ENCODE measurements around the gene ABHD16A.

Gene ABHD16A

GRCh38 chr6:31660381-31661261 lies 42.5 kb downstream of the ABHD16A start, which contains the start of gene C6orf47:
Gene C6orf47 (minus strand): TSS chr6:31660778. CDS start chr6:31659947, 831 bp downstream.
- DNase-seq = peak; percentile 87

GRCh38 chr6:31659649-31660380 lies 43.3 kb downstream of the ABHD16A start:
- DNase-seq = no peak

- no peak for DNase-seq
These were observed 44.0 kb downstream of the ABHD16A start for GRCh38 chr6:31658983-31659648.

DNA sequence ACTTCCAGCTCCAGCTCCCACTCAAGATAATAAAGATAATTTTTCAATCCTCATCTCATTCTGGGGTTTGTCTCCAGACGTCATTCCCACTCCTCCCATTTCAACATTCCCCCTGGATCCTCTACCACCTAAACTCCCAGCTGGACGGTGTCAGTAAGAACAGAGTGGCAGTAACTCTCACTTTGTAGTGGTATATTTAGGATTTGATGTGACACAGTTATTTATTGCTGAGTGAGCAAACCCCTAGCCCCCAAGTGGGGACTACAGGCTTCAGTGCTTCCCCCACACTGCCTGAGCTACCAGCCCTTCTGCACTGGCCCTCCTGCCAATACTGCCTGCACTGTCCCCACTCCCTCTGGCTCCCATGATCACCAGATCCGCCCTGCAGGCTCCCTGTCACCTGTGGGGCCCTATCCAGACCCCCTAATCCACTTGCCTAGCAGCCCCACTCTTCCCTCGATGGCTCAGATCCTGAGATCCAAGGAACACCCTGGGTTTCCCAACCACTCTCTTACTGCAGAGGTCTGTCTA lies 44.9 kb downstream of the ABHD16A start:
- DNase-seq = no peak

GRCh38 chr6:31657406-31658157 lies 45.5 kb downstream of the ABHD16A start:
- DNase-seq = no peak

DNA sequence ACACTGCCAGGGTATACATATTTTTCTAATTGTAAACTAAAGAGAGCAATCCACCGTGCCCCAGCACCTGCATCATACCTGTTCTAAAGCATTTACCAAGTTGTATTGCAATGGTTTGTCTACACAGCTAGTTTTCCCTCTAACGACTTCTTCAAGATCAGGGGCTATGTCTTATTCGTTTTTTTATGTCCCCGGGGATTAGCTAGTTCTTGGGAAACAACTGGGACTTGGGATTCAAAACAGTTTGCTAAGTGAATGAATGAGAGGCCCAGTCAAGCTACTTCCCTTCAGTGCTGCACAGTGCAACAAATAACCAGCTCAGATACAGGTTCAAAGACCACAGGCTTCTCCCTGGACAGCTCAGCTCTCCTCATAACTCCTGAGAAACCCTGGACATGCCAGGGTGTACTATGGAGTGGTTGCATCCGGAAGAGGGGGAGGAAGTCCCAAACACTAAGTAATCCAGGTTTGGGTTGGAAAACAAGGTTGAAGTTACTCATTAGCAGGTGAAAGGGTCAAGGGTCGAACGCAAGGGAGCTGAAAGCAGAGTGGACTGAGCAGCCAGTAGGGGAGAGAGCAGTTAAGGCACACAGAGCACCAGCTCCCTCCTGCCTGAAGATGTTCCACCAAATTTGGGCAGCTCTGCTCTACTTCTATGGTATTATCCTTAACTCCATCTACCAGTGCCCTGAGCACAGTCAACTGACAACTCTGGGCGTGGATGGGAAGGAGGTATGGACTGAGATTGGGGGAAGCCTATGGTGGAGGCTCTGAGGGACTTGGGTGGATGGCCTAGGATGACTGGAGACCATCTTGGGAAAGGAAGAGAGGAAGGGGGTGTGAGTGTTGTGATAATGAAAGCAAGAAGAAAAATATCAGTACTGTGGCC lies 47.5 kb downstream of the ABHD16A start, which contains the start of gene APOM:
Gene APOM (plus strand): TSS at position 546 of the 889 bp plus-strand sequence. CDS start 73 bp downstream, at position 619.
- DNase-seq = no peak

GRCh38 chr6:31654574-31655348 lies 48.4 kb downstream of the ABHD16A start:
- no peak for DNase-seq

GRCh38 chr6:31652925-31653724 lies 50.0 kb downstream of the ABHD16A start:
- peak; percentile 97 for DNase-seq

DNA sequence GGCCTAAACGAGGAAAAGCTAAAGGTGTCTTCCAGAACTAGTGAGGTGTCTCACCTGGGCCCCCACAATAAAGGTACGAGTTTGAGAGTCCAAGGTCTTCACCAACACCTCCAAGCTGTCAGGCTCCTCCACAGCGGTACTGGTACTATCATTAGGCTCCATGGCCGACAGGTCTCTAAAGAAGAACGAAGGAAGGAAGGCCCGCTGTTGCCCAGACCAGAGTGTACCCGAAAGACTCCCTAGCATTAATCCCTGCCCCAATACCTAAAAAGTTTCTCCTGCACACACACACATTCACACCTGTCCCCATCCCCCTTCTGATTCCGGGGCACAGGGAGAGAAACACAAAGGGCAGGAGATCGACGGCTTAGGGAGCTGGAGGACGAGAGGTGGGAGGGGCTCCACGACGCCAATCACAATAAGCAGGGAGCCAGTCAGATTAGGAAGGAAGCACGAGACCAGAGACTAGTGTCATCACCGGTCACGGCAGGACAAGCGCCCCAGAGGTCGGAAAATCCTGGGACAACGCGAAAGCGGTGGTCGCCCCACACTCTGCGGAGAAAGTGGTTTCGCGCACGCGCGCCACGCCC lies 51.4 kb downstream of the ABHD16A start:
- peak; percentile 60 for DNase-seq

- no peak for DNase-seq
These were observed 57.8 kb downstream of the ABHD16A start for GRCh38 chr6:31645325-31645724.

DNA sequence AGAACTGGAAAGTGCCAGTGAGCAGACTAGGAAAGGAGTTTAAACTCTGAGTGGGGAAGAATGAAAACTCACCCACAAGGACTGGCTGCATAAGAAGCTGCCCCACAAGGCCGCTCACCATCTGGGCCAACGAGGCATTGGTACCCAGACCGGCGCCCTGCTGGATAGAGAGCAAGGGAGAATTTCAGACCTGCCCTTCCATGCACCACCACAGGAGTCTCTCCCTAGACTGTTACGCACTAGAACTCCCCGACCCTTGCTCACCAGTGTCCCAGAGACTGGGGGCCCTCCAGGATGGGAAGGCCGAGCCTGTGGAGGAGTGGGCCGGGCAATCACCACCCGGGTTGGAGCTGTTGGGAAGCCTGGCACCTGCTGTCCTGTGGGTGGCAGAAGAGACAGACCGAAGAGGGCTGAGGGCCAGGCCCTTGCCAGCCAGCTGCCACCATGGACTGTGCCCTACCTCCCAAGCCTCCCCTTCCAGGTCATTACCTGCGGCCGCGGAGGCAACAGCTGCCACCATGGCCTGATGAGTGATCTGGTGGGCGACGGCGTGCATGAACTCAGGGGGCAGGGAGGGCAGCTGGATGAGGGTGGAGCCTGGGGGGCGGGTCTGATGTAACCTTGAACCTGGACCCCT lies 59.2 kb downstream of the ABHD16A start:
- no peak for DNase-seq

DNA sequence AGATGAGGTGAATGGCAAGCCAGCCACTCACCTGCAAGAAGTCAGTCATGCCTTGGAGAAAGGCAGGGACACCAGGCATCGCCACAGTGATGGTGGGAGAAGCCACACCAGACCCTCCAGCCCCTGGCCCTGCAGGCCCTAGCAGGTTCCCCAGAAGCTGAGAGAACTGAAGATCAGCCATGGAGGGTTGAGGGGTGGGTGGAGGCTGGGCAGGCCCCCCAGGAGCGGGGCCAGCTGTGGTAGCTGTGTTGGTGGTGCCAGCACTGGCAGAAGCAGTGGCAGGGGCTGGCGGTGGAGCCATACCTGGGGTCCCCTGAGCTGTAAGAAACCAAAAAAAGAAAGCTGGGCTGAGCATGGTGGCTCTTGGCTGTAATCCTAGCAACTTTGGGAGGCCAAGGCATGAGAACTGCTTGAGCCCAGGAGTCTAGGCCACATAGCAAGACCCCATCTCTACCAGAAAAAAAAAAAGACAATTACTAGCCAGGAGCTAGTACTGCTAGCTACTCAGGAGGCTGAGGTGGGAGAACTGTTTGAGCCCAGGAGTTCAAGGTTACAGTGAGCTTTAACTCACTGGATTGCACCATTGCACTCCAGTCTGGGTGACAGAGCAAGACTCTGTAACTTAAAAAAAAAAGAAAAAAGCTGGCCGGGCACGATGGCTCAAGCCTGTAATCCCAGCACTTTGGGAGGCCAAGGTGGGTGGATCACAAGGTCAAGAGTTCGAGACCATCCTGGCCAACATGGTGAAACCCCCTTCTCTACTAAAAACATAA lies 60.1 kb downstream of the ABHD16A start:
- DNase-seq = no peak

DNA sequence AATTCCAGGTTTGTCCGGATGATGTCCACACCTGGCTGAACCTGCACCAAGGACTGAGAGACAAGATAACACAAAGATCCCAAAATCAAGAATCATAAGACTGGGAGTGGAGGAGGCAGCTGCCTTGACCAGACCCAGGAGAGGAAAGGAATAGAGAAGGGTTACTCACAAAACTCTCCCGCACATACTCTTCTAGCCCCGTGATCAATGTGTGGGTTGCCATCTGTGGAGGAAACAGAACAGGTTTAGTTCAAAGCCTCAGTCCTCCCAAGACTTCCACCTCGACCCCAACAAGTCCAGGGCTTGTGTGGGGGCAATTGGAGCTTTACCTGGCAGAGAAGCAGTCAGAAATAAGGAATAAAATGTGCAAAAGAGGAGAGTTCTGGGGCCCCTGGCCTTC lies 61.8 kb downstream of the ABHD16A start:
- DNase-seq = no peak

DNA sequence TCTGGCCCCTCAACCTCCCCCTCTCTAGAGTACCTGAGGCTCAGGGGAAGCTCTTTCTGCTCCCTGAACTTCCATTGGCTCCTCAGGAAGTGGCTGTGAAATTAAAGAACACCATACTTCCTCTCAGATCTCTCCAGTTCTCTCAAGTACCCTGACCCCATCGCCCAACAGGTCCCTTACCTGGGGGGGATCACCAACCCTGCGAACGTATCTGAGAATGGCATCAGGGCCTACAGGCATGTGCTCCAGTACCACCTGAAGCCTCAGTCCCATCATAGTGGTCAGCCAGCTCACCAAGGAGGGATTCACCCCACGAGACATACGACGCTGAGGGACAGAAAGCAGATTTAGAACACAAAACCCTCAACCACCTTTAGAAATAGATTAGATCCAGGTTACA lies 62.5 kb downstream of the ABHD16A start:
- DNase-seq = no peak

GRCh38 chr6:31639449-31639861 lies 63.7 kb downstream of the ABHD16A start:
- no peak for DNase-seq

DNA sequence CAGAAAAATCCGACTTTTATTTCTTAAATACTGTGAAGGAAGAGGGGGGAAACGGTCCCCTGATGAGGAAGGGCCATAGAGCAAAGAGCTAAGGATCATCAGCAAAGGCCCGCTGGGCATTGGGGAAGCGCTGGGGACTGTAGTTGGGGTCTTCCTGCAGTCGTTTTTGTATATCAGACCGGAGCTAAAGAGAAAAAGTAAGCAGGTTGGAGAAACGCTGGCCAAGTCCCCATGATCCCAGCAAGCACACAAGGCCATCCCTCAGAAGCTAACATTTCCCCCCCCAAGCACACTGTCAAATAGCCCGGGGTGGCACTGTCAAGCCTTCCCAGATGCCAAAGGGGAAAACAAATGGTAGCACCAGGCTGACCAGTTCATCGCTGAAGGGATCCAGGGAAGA lies 64.1 kb downstream of the ABHD16A start:
- DNase-seq = no peak
